K562 (cell line): ENCODE measurements around the gene SPHK1. TPM values are rescaled to one million over a fixed set of nuclear protein-coding genes. Genes with fewer than 3 reads are reported as not detected.
A peak's percentile ranks its signal among the peaks of the same experiment; 100 is the strongest.

ENCODE experiments used
- CBFB ChIP-seq: sonication (generic); formaldehyde crosslinking; IDR thresholded peaks from 2 replicates; pipeline ENCODE4 v1.4.0; 2020; ENCODE audit warnings: mild to moderate bottlenecking, missing genetic modification reagents
- CBX5 ChIP-seq: IDR thresholded peaks from 2 replicates; pipeline ENCODE4 v1.6.1; 2014; ENCODE audit warnings: low read depth, borderline replicate concordance
- CREM ChIP-seq: IDR thresholded peaks from 2 replicates; pipeline ENCODE4 v1.6.1; 2014; ENCODE audit warnings: antibody characterized with exemption, low read depth
- GABPB2 ChIP-seq: fragments of 250-450 bp; sonication (Bioruptor Pico); conservative IDR thresholded peaks from 2 replicates; pipeline ENCODE4 v1.5.1; 2021; ENCODE audit warnings: mild to moderate bottlenecking
- HIVEP1 ChIP-seq: fragments of 250-450 bp; sonication (Bioruptor Pico); IDR thresholded peaks from 2 replicates; pipeline ENCODE4 v1.4.0; 2020; ENCODE audit warnings: mild to moderate bottlenecking
- NONO ChIP-seq, 2 experiments: fragments of 200-400 bp in 1 of 2; fragments of 450-650 bp in 1 of 2; formaldehyde crosslinking in 1 of 2; IDR thresholded peaks; 2 replicates each; pipeline ENCODE4 v1.6.1; 2017; ENCODE audit warnings: low read depth in 2 of 2, mild to moderate bottlenecking in 2 of 2, moderate library complexity in 2 of 2, low read length in 1 of 2
- RAD21 ChIP-seq, 2 experiments: fragments of 250-450 bp in 1 of 2; fragments of 450-650 bp in 1 of 2; sonication (Bioruptor Pico) in 1 of 2; formaldehyde crosslinking in 1 of 2; IDR thresholded peaks in 1 of 2; conservative IDR thresholded peaks in 1 of 2; 2 replicates each; pipeline versions ENCODE4 v1.4.0 to v1.8.0; 2020 to 2022; ENCODE audit warnings: mild to moderate bottlenecking in 2 of 2, moderate library complexity in 1 of 2
- RCOR1 ChIP-seq, 2 experiments: IDR thresholded peaks; 2 replicates each; pipeline ENCODE4 v1.6.1; 2012; ENCODE audit warnings: low read depth in 2 of 2, low read length in 2 of 2, borderline replicate concordance in 1 of 2, improper control_type of control experiment in 1 of 2
- SIRT6 ChIP-seq: IDR thresholded peaks from one replicate; pipeline ENCODE4 v1.6.1; 2012; ENCODE audit warnings: low read depth, mild to moderate bottlenecking, control low read depth, inconsistent platforms, low read length, moderate library complexity
- ZBTB7A ChIP-seq: IDR thresholded peaks from 2 replicates; pipeline ENCODE4 v1.6.1; 2011; ENCODE audit warnings: low read depth, mild to moderate bottlenecking, low read length, moderate library complexity, borderline replicate concordance; ENCODE audit not compliant: control insufficient read depth
- ZNF124 ChIP-seq: sonication (generic); formaldehyde crosslinking; IDR thresholded peaks from 2 replicates; pipeline ENCODE4 v1.8.1; 2022; ENCODE audit warnings: missing genetic modification reagents
- ZNF165 ChIP-seq: fragments of 250-450 bp; sonication (Bioruptor Pico); IDR thresholded peaks from 2 replicates; pipeline ENCODE4 v1.4.0; 2020; ENCODE audit warnings: borderline replicate concordance
- ZNF311 ChIP-seq: fragments of 250-450 bp; sonication (Bioruptor Pico); IDR thresholded peaks from 2 replicates; pipeline ENCODE4 v1.4.0; 2020; ENCODE audit warnings: mild to moderate bottlenecking, moderate library complexity
- ZNF318 ChIP-seq, 2 experiments: fragments of 450-650 bp; IDR thresholded peaks; 2 replicates each; pipeline ENCODE4 v1.6.1; 2016; ENCODE audit warnings: mild to moderate bottlenecking in 2 of 2, borderline replicate concordance in 1 of 2, low read depth in 1 of 2, moderate library complexity in 1 of 2
- ZNF324 ChIP-seq: fragments of 250-450 bp; sonication (Bioruptor Pico); IDR thresholded peaks from 2 replicates; pipeline ENCODE4 v1.4.0; 2020; ENCODE audit warnings: mild to moderate bottlenecking
- ZNF655 ChIP-seq: fragments of 250-450 bp; sonication (Bioruptor Pico); IDR thresholded peaks from 2 replicates; pipeline ENCODE4 v1.5.0; 2021
- polyA plus RNA-seq, 8 experiments: library from polyadenylated mRNA; depleted of rRNA in 4 of 8; stranded (reverse) in 5 of 8; unstranded in 3 of 8; fragments of >200 nt; fragmentation: Nextera tagmentation in 2 of 8; fragmentation: Illumina TruSeq in 1 of 8; extraction: Ambion mirVana in 2 of 8; extraction: Trizol in 1 of 8; gene quantifications; 2 replicates each; pipeline versions ENCODE4 v1.2.1 to v1.2.3, GENCODE V29; 2011 to 2014; ENCODE audit warnings: inconsistent platforms in 1 of 8, missing spikeins in 1 of 8
- total RNA-seq, 7 experiments: library from RNA; depleted of rRNA in 6 of 7; stranded (reverse); fragments of >200 nt in 6 of 7; fragmentation: Illumina TruSeq in 2 of 7; extraction: Trizol in 2 of 7; gene quantifications; 2 replicates each; pipeline versions ENCODE4 v1.2.1 to v1.2.3, GENCODE V29; 2011 to 2021; ENCODE audit warnings: low replicate concordance in 1 of 7

Gene SPHK1
- total and polyA plus RNA-seq, 9 of the 15 experiments (the other 6 are each of a cell fraction or from before 2014, with no cell fraction given) = 0.21 to 60.3 (median 14.5) TPM

- TF ChIP-seq SIRT6 = no peak
- no peak for TF ChIP-seq ZNF318 (IDR thresholded peaks at IDR 0.05; ENCODE audit: borderline replicate concordance in 1 of 2, low read depth in 1 of 2)
- no peak for TF ChIP-seq ZNF311 (CRISPR knock-in tag)
- peak; percentile 17; the same call in 1 of the 2 replicates for TF ChIP-seq CREM
- TF ChIP-seq GABPB2 (CRISPR knock-in tag) = no peak
- peak in 1 of 2 experiments; percentile 12; a peak in 1 of 4 replicates for TF ChIP-seq NONO (IDR thresholded peaks at IDR 0.05; ENCODE audit: low read depth in 2 of 2, low read length in 1 of 2)
- TF ChIP-seq ZNF324 (CRISPR knock-in tag) = no peak
- no peak for TF ChIP-seq ZNF165
- TF ChIP-seq RCOR1 (IDR thresholded peaks at IDR 0.05; ENCODE audit: borderline replicate concordance in 1 of 2, low read depth in 2 of 2, low read length in 2 of 2) = peak in 1 of 2 experiments; percentile 56; a peak in 1 of 4 replicates
- TF ChIP-seq ZNF124 (CRISPR knock-in tag) = no peak
- TF ChIP-seq RAD21 (CRISPR knock-in tag; conservative IDR thresholded peaks at IDR 0.05 in 1 of 2, IDR thresholded peaks at IDR 0.05 in 1 of 2) = peak; percentile 84 to 93
- TF ChIP-seq CBX5 = no peak
- TF ChIP-seq HIVEP1 = no peak
- TF ChIP-seq CBFB (CRISPR knock-in tag) = no peak
- no peak for TF ChIP-seq ZNF655 (CRISPR knock-in tag)
- no peak for TF ChIP-seq ZBTB7A
These were observed 13.5 kb downstream of the SPHK1 start (continued) for GRCh38 chr17:76397687-76398522.
